Endothelial cell of umbilical vein (primary cell): ENCODE measurements around the gene RBM6. TPM values are rescaled to one million over a fixed set of nuclear protein-coding genes. Genes with fewer than 3 reads are reported as not detected.

Source experiments
- BruUV-seq: library from RNA; stranded (reverse); fragments of 400-500 nt; replicated peaks from 2 replicates; lab custom pipeline; 2021; lab: Mats Ljungman, UMichigan
- CTCF ChIA-PET: fragments of 300-600, 350-600 bp; sonication (Branson Sonifier 250); formaldehyde crosslinking; loops from one replicate; lab custom pipeline; 2021; ENCODE audit warnings: antibody characterized with exemption, inconsistent platforms; lab: Charles Lee
- POLR2A ChIA-PET: fragments of 300-600, 350-600 bp; sonication (Branson Sonifier 250); formaldehyde crosslinking; loops from one replicate; lab custom pipeline; 2021; ENCODE audit warnings: antibody characterized with exemption, inconsistent platforms; lab: Charles Lee
- DNase-seq: peaks from one replicate; pipeline ENCODE4 v3.0.0-alpha.2; 2011; ENCODE audit warnings: low read depth, low spot score
- FAIRE-seq: peaks from 2 replicates; lab custom pipeline; 2011; peaks lifted over from hg19 to GRCh38; lab: Jason Lieb, UNC
- H2AFZ ChIP-seq: 2 replicates; pipeline ENCODE4 v1.6.0; 2012; ENCODE audit warnings: low read depth, low read length, control low read depth, inconsistent platforms
- H3K27ac ChIP-seq: 2 replicates; pipeline ENCODE4 v1.5.1; 2011; ENCODE audit warnings: low read depth, mild to moderate bottlenecking, control low read depth, low read length, moderate library complexity; ENCODE audit not compliant: insufficient read depth
- H3K27me3 ChIP-seq, 2 experiments: 2 replicates each; pipeline versions ENCODE4 v1.6.0 to v1.6.1; 2011; ENCODE audit warnings: low read length in 2 of 2, mixed read lengths in 1 of 2; ENCODE audit not compliant: control insufficient read depth in 2 of 2, insufficient read depth in 2 of 2
- H3K36me3 ChIP-seq, 2 experiments: 2 replicates in 1 of 2; 3 replicates in 1 of 2; pipeline ENCODE4 v1.5.1; 2011; ENCODE audit warnings: low read length in 2 of 2, mild to moderate bottlenecking in 1 of 2, moderate library complexity in 1 of 2; ENCODE audit not compliant: control insufficient read depth in 2 of 2, insufficient read depth in 2 of 2; ENCODE audit errors: extremely low read depth in 1 of 2
- H3K4me1 ChIP-seq: 3 replicates; pipeline ENCODE4 v1.5.1; 2011; ENCODE audit warnings: mild to moderate bottlenecking, low read length; ENCODE audit not compliant: control insufficient read depth, insufficient read depth; ENCODE audit errors: extremely low read depth
- H3K4me2 ChIP-seq: 2 replicates; pipeline ENCODE4 v1.6.1; 2011; ENCODE audit warnings: low read length, control low read depth, mixed read lengths; ENCODE audit not compliant: insufficient read depth
- H3K4me3 ChIP-seq, 3 experiments: fragments of 200-600 bp in 1 of 3; sonication (generic), shearing (Covaris generic) in 1 of 3; replicated peaks in 1 of 3; 2 replicates each; pipeline ENCODE4 v1.5.1; 2011 to 2016; ENCODE audit warnings: control low read depth in 3 of 3, low read length in 3 of 3, mild to moderate bottlenecking in 2 of 3, inconsistent platforms in 1 of 3, low read depth in 1 of 3, moderate library complexity in 1 of 3; ENCODE audit not compliant: insufficient read depth in 1 of 3
- H3K79me2 ChIP-seq: 2 replicates; pipeline ENCODE4 v1.6.0; 2012; ENCODE audit warnings: low read length, inconsistent platforms; ENCODE audit not compliant: control insufficient read depth, insufficient read depth
- H3K9ac ChIP-seq: replicated peaks from 2 replicates; pipeline ENCODE3; 2011; ENCODE audit warnings: low read length, control low read depth; ENCODE audit not compliant: insufficient read depth; ENCODE audit errors: extremely low read depth
- H3K9me1 ChIP-seq: replicated peaks from 3 replicates; pipeline ENCODE4 v1.6.0; 2011; ENCODE audit warnings: mild to moderate bottlenecking, low read length; ENCODE audit not compliant: control insufficient read depth, insufficient read depth; ENCODE audit errors: extremely low read depth
- H3K9me3 ChIP-seq: replicated peaks from 2 replicates; pipeline ENCODE4 v1.5.1; 2012; ENCODE audit warnings: low read length, inconsistent platforms; ENCODE audit not compliant: control insufficient read depth, insufficient read depth
- H4K20me1 ChIP-seq: replicated peaks from 2 replicates; pipeline ENCODE3; 2011; ENCODE audit warnings: mild to moderate bottlenecking, low read length; ENCODE audit not compliant: control insufficient read depth, insufficient read depth; ENCODE audit errors: extremely low read depth
- CTCF ChIP-seq, 2 donors: IDR thresholded peaks; 1 replicate in 1 of 2; 2 replicates in 1 of 2; pipeline ENCODE4 v1.5.1; 2011; ENCODE audit warnings: low read length in 2 of 2, mild to moderate bottlenecking in 2 of 2, moderate library complexity in 2 of 2, control low read depth in 1 of 2, inconsistent platforms in 1 of 2, low read depth in 1 of 2; ENCODE audit not compliant: insufficient read depth in 1 of 2; ENCODE audit errors: extremely low read depth in 1 of 2
- EZH2 ChIP-seq: IDR thresholded peaks from 2 replicates; pipeline ENCODE4 v1.6.1; 2012; ENCODE audit warnings: borderline replicate concordance, low read depth, mild to moderate bottlenecking, moderate library complexity, low read length, inconsistent platforms; ENCODE audit not compliant: severe bottlenecking
- FOS ChIP-seq: IDR thresholded peaks from 2 replicates; pipeline ENCODE4 v1.6.1; 2011; ENCODE audit warnings: mild to moderate bottlenecking, low read length, moderate library complexity, borderline replicate concordance; ENCODE audit not compliant: insufficient read depth
- GATA2 ChIP-seq: IDR thresholded peaks from 2 replicates; pipeline ENCODE4 v1.7.0; 2011; ENCODE audit warnings: low read depth, mild to moderate bottlenecking, moderate library complexity, mixed read lengths, low read length; ENCODE audit not compliant: insufficient read length, insufficient read depth
- JUN ChIP-seq: IDR thresholded peaks from 2 replicates; pipeline ENCODE4 v1.6.1; 2011; ENCODE audit warnings: borderline replicate concordance, low read depth; ENCODE audit not compliant: insufficient read length, insufficient read depth
- MAX ChIP-seq: IDR thresholded peaks from 2 replicates; pipeline ENCODE4 v1.6.1; 2011; ENCODE audit not compliant: insufficient read depth, insufficient read length
- MYC ChIP-seq: IDR thresholded peaks from one replicate; pipeline ENCODE4 v1.6.1; 2011; ENCODE audit warnings: mild to moderate bottlenecking, low read depth, low read length
- POLR2A ChIP-seq: IDR thresholded peaks from 2 replicates; pipeline ENCODE4 v1.6.1; 2012; ENCODE audit warnings: low read depth, mild to moderate bottlenecking, control low read depth, low read length
- POLR2AphosphoS5 ChIP-seq: IDR thresholded peaks from 2 replicates; pipeline ENCODE4 v1.6.1; 2012; ENCODE audit warnings: low read depth, mild to moderate bottlenecking, control low read depth, low read length, moderate library complexity; ENCODE audit not compliant: insufficient read depth
- dilution Hi-C: fragments of 300-500 bp; cut with MboI; formaldehyde crosslinking; loops from one replicate; pipeline ENCODE4 v1.15.0; 2019; ENCODE audit warnings: low sequenced_read_pairs; ENCODE audit not compliant: extremely low pct_ligation_motif_present
- intact Hi-C: fragments of 100-400 bp; cut with micrococcal nuclease; formaldehyde crosslinking; loops from one replicate; pipeline ENCODE4 v1.10.0; 2022
- polyA plus RNA-seq, 4 experiments: library from polyadenylated mRNA; depleted of rRNA in 3 of 4; stranded (reverse) in 3 of 4; unstranded in 1 of 4; fragments of >200 nt; gene quantifications; 2 replicates each; pipeline versions ENCODE4 v1.2.1 to v1.2.3, GENCODE V29; 2011 to 2012; ENCODE audit warnings: missing spikeins in 1 of 4
- total RNA-seq: library from RNA; stranded (reverse); gene quantifications from 2 replicates; pipeline ENCODE4 v1.2.3, GENCODE V29; 2021

Gene RBM6
- total and polyA plus RNA-seq, 2 donors (not counting 3 experiments of a cell fraction or from before 2014, with no cell fraction given), result 30.4 to 94.5 TPM

GRCh38 chr3:49896345-49896744 lies 43.6 kb upstream of the RBM6 start:
- DNase-seq (no peak), FAIRE-seq (no peak)
- H3K27me3 ChIP-seq, result no peaks in the 10 kb centered on the region
- dilution Hi-C loops, result no loop called here
- no peak overlapping the region for H3K4me2 ChIP-seq
- intact Hi-C loops, result no loop called here
- no peak overlapping the region for H3K27ac ChIP-seq
- H3K9me1 ChIP-seq, result no peaks in the 10 kb centered on the region
- no peak overlapping the region for H3K9ac ChIP-seq
- H3K9me3 ChIP-seq, result no peaks in the 10 kb centered on the region
- TF ChIP-seq CTCF (IDR thresholded peaks at IDR 0.05; ENCODE audit: extremely low read depth in 1 of 2, insufficient read depth in 1 of 2, low read depth in 1 of 2, low read length in 2 of 2), result no peak
- TF ChIP-seq POLR2A, result no peak
- TF ChIP-seq MAX, result no peak
- no peak for TF ChIP-seq POLR2AphosphoS5
- no peak for TF ChIP-seq JUN
- no peak for TF ChIP-seq GATA2
- no peak for TF ChIP-seq EZH2
- TF ChIP-seq MYC, result no peak
- no peak for TF ChIP-seq FOS
- H3K4me1 ChIP-seq, result no peaks in the 10 kb centered on the region
- H3K4me3 ChIP-seq, result no peak overlapping the region
- no peaks in the 10 kb centered on the region for H3K36me3 ChIP-seq
- no peak overlapping the region for H2AFZ ChIP-seq
- no TSS peak for BruUV-seq
- POLR2A ChIA-PET, result no interaction called here
- no peaks in the 10 kb centered on the region for H4K20me1 ChIP-seq
- CTCF ChIA-PET, result interaction anchor here (1.2 kb wide), 1 partner anchor 58 kb away, joined by 6 read pairs; no protein-coding TSS in a partner anchor
- no peaks in the 10 kb centered on the region for H3K79me2 ChIP-seq
